ENCODE data around the gene FADS3. TPM values are rescaled to one million over a fixed set of nuclear protein-coding genes. Genes with fewer than 3 reads are reported as not detected.

Gene FADS3
- total RNA-seq, 1 experiment from 2014 or later: 67.9 TPM

GRCh38 chr11:61869708-61870451, 21.5 kb downstream of the FADS3 start:
- Histone ChIP-seq H3K27me3 (ENCODE audit: low read length) (no peaks in the 10 kb centered on the region), H3K79me2 (ENCODE audit: low read length) (no peaks in the 10 kb centered on the region), H3K4me3 (ENCODE audit: low read length) (no peak overlapping the region), H3K4me2 (ENCODE audit: low read length) (no peak overlapping the region), H3F3A (ENCODE audit: low read length, unreplicated experiment) (no peaks in the 10 kb centered on the region), H3K27ac (ENCODE audit: low read length) (no peak overlapping the region), H2AFZ (ENCODE audit: low read length) (no peak overlapping the region), H4K20me1 (ENCODE audit: low read length) (no peaks in the 10 kb centered on the region), H3K9ac (ENCODE audit: low read length) (no peak overlapping the region), H3K36me3 (ENCODE audit: low read depth, low read length) (no peaks in the 10 kb centered on the region; the same call in 1 of the 2 replicates), H3K9me3 (ENCODE audit: low read length) (no peaks in the 10 kb centered on the region), H3K4me1 (ENCODE audit: insufficient read depth, low read length) (peaks cover 3% of the 10 kb centered on the region; the same call in 1 of the 2 replicates), H3K9me2 (replicated peaks; ENCODE audit: low read length) (no peaks in the 10 kb centered on the region)
- ChIA-PET CTCF (interaction anchor here (0.5 to 2.2 kb wide), 8 partner anchors 73 to 238 kb away, joined by 3 to 13 read pairs (median 4); partner anchors contain the start of genes FEN1 and TMEM258), POLR2A (ENCODE audit: unreplicated experiment) (no interaction called here)
- ATAC-seq (no peak), DNase-seq (no peak)
- intact Hi-C loops (cut with micrococcal nuclease): loop anchor here (2.0 to 10.0 kb wide), 2 partner anchors 79 to 335 kb away; partner anchors contain the start of gene SCGB2A1
- TF ChIP-seq EZH2phosphoT487 (IDR thresholded peaks at IDR 0.05; ENCODE audit: borderline replicate concordance, low read length) (no peak), EZH2 (IDR thresholded peaks at IDR 0.05; ENCODE audit: low read length, unreplicated experiment) (no peak), CTCF (conservative IDR thresholded peaks at IDR 0.05; ENCODE audit: low read depth, low read length) (no peak)
- no TSS peak for BruUV-seq (replicated peaks)

DNA sequence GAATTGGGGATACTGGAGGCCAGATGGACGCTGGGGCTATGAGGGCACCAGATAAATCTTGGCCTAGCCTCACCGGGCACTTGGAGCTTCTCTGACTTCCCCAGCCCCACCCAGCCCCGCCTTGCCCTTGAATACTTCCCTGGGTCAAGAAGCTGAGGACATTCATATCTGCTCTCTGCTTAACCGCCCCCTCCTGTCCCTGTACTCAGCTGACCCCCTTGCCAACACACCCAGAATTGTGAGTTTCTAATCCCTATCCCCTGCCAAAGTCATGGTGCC, 22.0 kb downstream of the FADS3 start:
- CTCF ChIA-PET: no interaction called here

More for the DNA sequence above, 22.0 kb downstream of the FADS3 start:
- BruUV-seq (replicated peaks): no TSS peak
- Histone ChIP-seq H3K4me1 (ENCODE audit: insufficient read depth, low read length) (peaks cover 3% of the 10 kb centered on the region; the same call in 1 of the 2 replicates), H3K4me3 (ENCODE audit: low read length) (no peak overlapping the region), H3K79me2 (ENCODE audit: low read length) (no peaks in the 10 kb centered on the region), H3K9me3 (ENCODE audit: low read length) (no peaks in the 10 kb centered on the region), H4K20me1 (ENCODE audit: low read length) (no peaks in the 10 kb centered on the region), H3K9ac (ENCODE audit: low read length) (no peak overlapping the region), H2AFZ (ENCODE audit: low read length) (no peak overlapping the region), H3F3A (ENCODE audit: low read length, unreplicated experiment) (no peaks in the 10 kb centered on the region), H3K27me3 (ENCODE audit: low read length) (no peaks in the 10 kb centered on the region), H3K4me2 (ENCODE audit: low read length) (no peak overlapping the region), H3K27ac (ENCODE audit: low read length) (no peak overlapping the region), H3K36me3 (ENCODE audit: low read depth, low read length) (no peaks in the 10 kb centered on the region; the same call in 1 of the 2 replicates), H3K9me2 (replicated peaks; ENCODE audit: low read length) (no peaks in the 10 kb centered on the region)
- POLR2A ChIA-PET (ENCODE audit: unreplicated experiment): no interaction called here
- DNase-seq (no peak), ATAC-seq (no peak)
- intact Hi-C loops (cut with micrococcal nuclease): no loop called here
- TF ChIP-seq EZH2 (IDR thresholded peaks at IDR 0.05; ENCODE audit: low read length, unreplicated experiment) (no peak), CTCF (conservative IDR thresholded peaks at IDR 0.05; ENCODE audit: low read depth, low read length) (no peak), EZH2phosphoT487 (IDR thresholded peaks at IDR 0.05; ENCODE audit: borderline replicate concordance, low read length) (no peak)
